Activated CD4-positive, alpha-beta memory T cell treated with anti-CD3 and anti-CD28 coated beads for 36 hours (primary cell): ENCODE measurements around the gene FERMT2. TPM values are rescaled to one million over a fixed set of nuclear protein-coding genes. Genes with fewer than 3 reads are reported as not detected.
"Not testable (repeated sequence)": the region's sequence is repeated elsewhere in the genome, so short reads cannot be mapped to it uniquely, and the experiment has no call there.

Experiments
- CTCF ChIA-PET: fragments of 350-600 bp; sonication (Branson Sonifier 250); formaldehyde crosslinking; loops from one replicate; lab custom pipeline; 2021; ENCODE audit warnings: antibody characterized with exemption, inconsistent platforms; lab: Charles Lee
- POLR2A ChIA-PET: fragments of 350-600 bp; sonication (Branson Sonifier 250); formaldehyde crosslinking; loops from one replicate; lab custom pipeline; 2021; ENCODE audit warnings: antibody characterized with exemption; lab: Charles Lee
- DNase-seq: peaks from one replicate; pipeline ENCODE4 v3.0.0-alpha.2; 2020
- H3K27ac Mint-ChIP-seq: one replicate; pipeline ENCODE4 v1.8.0; 2021; ENCODE audit warnings: mixed read lengths
- H3K27me3 Mint-ChIP-seq: one replicate; pipeline ENCODE4 v1.8.0; 2021; ENCODE audit warnings: mixed read lengths
- H3K36me3 Mint-ChIP-seq: one replicate; pipeline ENCODE4 v1.8.0; 2021; ENCODE audit warnings: mixed read lengths
- H3K4me1 Mint-ChIP-seq: one replicate; pipeline ENCODE4 v1.8.0; 2021; ENCODE audit warnings: low read depth, mixed read lengths
- H3K4me3 Mint-ChIP-seq: one replicate; pipeline ENCODE4 v1.8.0; 2021; ENCODE audit warnings: mild to moderate bottlenecking, mixed read lengths
- H3K9me3 Mint-ChIP-seq: one replicate; pipeline ENCODE4 v1.8.0; 2021; ENCODE audit warnings: mixed read lengths
- intact Hi-C: fragments of 100-400 bp; cut with micrococcal nuclease; formaldehyde crosslinking; loops from one replicate; pipeline ENCODE4 v1.15.1; 2023
- total RNA-seq, 2 experiments: library from RNA; stranded (reverse); gene quantifications; one replicate each; pipeline ENCODE4 v1.2.3, GENCODE V29; 2021

The FERMT2 gene
- total RNA-seq, 2 experiments from 2014 or later: 3.8 to 5.3 TPM

DNA sequence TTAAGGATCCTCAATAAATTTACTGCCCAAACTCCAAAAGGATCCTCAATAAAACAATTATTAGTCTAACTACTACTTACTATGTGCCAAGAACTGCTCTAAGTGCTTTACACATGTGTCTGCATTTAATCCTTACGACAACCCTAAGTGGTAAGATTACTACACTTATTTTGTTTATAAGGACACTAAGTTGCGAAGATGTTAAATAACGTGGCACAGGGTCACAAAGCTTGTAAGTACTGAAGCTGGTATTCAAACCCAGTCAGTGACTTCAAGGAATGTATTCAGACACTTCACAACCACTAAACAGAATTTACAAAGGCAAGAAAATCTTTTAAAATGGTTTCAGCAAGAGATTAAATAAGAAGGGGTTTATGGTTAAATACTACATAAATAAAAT is 13.0 kb downstream of the FERMT2 start:
- Mint-ChIP-seq H3K4me3 (no peak overlapping the region), H3K9me3 (no peaks in the 10 kb centered on the region), H3K4me1 (no peaks in the 10 kb centered on the region), H3K27me3 (no peaks in the 10 kb centered on the region), H3K36me3 (peaks cover 1% of the 10 kb centered on the region), H3K27ac (no peak overlapping the region)
- ChIA-PET CTCF (no interaction called here), POLR2A (interaction anchor here (0.7 kb wide), 1 partner anchor 11 kb away, joined by 3 read pairs; no protein-coding TSS in a partner anchor)
- no peak for DNase-seq
- intact Hi-C loops: no loop called here

DNA sequence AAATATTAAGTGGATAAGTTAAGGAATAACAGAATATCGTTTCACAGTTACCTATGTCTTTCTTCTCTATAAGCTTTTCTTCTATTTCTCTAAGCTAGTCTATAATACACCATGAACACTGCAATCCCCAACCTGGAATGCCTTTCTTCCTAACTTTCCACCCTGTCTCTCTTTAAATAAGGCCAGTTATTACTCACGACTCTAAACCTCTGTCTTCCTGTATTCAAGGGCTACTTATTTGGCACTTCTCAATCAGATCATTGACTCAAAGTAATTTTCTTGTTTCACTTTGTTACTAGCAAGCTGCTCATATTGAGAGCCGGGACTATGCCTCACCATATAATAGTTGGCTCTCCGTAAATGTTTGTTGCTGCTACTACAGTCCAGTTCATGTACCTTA is 13.5 kb downstream of the FERMT2 start:
- Mint-ChIP-seq H3K36me3 (peaks cover 1% of the 10 kb centered on the region), H3K9me3 (no peaks in the 10 kb centered on the region), H3K4me1 (no peaks in the 10 kb centered on the region), H3K4me3 (no peak overlapping the region), H3K27me3 (no peaks in the 10 kb centered on the region), H3K27ac (no peak overlapping the region)
- CTCF ChIA-PET: no interaction called here
- DNase-seq: no peak
- intact Hi-C loops: no loop called here
- POLR2A ChIA-PET: no interaction called here

DNA sequence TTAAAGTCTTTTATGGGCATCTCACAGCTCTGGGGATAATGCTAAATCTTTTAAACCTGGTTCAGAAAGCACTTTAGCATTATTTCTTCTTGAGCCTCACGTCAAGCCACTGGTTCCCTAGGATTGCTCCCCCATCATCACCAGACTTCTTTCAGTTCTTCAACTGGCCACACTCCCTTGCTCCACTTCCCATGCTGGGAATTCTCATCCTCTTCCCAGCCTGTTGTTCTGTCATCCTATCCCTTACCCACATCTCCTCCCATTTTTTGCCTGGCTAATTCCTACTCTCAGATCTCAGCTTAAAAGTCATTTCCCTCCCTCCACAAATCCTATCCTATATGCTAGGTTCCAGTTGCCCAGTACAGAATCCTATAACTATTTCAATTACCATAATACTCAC is 14.4 kb downstream of the FERMT2 start:
- Mint-ChIP-seq H3K9me3 (no peaks in the 10 kb centered on the region), H3K4me3 (no peak overlapping the region), H3K4me1 (no peaks in the 10 kb centered on the region), H3K27ac (no peak overlapping the region), H3K27me3 (no peaks in the 10 kb centered on the region), H3K36me3 (peaks cover 1% of the 10 kb centered on the region)
- ChIA-PET CTCF (no interaction called here), POLR2A (interaction anchor here (1.9 kb wide), 1 partner anchor 12 kb away, joined by 4 read pairs; no protein-coding TSS in a partner anchor)
- DNase-seq: no peak
- intact Hi-C loops: no loop called here

DNA sequence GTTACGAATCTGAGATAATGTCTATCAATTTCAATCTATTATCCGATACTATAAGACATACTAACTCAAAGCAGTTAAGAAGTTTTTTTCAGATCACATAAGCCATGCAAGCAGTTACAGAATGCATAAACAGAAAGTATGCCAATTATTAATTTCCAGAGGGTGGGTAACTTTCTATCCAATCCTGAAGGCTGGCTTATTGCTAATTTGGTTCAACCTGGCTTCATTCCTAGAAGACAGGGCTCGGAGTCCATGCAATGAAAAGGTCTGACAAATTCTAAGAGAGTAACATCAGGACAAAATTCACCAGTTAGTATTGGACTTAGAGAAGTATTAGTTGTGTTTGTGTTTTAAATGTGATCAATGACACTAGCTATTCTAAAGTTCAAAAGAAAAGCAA is 15.0 kb downstream of the FERMT2 start:
- POLR2A ChIA-PET: interaction anchor here (1.9 kb wide), 1 partner anchor 13 kb away, joined by 4 read pairs; no protein-coding TSS in a partner anchor
- intact Hi-C loops: no loop called here
- no peaks in the 10 kb centered on the region for H3K27me3 Mint-ChIP-seq

DNA sequence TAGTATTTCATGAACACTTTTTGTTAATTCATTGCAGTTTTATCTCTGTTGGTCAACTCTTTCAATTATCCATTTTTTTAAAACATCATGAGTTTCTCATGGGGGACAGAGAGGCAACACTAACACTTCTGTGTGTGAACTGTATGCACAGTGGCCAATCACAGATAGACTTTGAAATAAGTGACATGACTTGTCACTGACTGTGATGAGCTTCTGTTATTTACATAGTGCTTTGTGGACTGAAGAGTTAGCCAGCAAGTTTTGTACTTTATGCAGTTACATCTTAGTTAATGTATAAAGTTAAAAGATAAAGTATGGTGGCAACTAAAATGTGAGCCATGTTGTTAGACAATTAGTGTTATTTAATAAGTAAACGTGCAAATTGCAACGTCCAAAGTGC is 16.1 kb downstream of the FERMT2 start:
- H3K4me3 Mint-ChIP-seq: no peak overlapping the region
- intact Hi-C loops: no loop called here
- H3K4me1 Mint-ChIP-seq: no peaks in the 10 kb centered on the region
- H3K27me3 Mint-ChIP-seq: no peaks in the 10 kb centered on the region
- no peaks in the 10 kb centered on the region for H3K9me3 Mint-ChIP-seq
- no peak overlapping the region for H3K27ac Mint-ChIP-seq
- POLR2A ChIA-PET: interaction anchor here (1.9 kb wide), 1 partner anchor 14 kb away, joined by 4 read pairs; no protein-coding TSS in a partner anchor
- peaks cover 1% of the 10 kb centered on the region for H3K36me3 Mint-ChIP-seq
- DNase-seq: no peak
- CTCF ChIA-PET: interaction anchor here (1.4 kb wide), 1 partner anchor 26 kb away, joined by 4 read pairs; no protein-coding TSS in a partner anchor

More for the DNA sequence above, 15.0 kb downstream of the FERMT2 start:
- Mint-ChIP-seq H3K27ac (no peak overlapping the region), H3K9me3 (no peaks in the 10 kb centered on the region), H3K4me3 (no peak overlapping the region), H3K36me3 (peaks cover 1% of the 10 kb centered on the region), H3K4me1 (no peaks in the 10 kb centered on the region)
- CTCF ChIA-PET: interaction anchor here (0.5 kb wide), 1 partner anchor 166 kb away, joined by 3 read pairs; no protein-coding TSS in a partner anchor
- no peak for DNase-seq

DNA sequence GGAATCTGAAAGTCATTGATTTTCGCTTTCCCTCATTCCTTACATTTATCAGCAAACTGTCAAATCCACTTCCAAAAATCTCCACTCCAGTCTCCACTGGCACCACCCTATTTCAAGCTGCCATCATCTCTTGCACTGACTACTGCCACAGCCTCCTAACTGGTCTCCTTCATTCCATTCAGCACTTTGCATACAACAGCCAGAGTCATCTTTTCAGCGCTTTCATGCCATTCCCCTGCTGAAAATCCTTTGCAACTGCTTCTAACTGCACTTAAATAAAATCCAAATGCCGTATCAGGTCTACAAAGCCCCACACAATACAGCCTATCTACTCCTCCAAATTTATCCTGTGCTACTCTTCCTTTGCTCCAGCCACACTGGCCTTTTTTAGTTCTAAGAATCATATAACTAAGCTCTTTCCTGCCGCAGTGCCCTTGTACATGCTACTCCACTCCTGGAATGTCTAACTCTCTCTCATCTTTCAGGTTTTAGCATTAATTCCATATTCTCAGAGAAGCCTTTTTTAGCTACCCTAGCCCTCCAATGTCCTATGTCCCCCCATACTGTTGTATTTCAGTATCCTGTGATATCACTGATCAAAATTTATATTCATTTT is 21.6 kb downstream of the FERMT2 start:
- Mint-ChIP-seq H3K36me3 (no peaks in the 10 kb centered on the region), H3K9me3 (no peaks in the 10 kb centered on the region), H3K27me3 (peaks cover 2% of the 10 kb centered on the region), H3K4me3 (no peak overlapping the region), H3K4me1 (no peaks in the 10 kb centered on the region), H3K27ac (no peak overlapping the region)
- intact Hi-C loops: no loop called here
- ChIA-PET POLR2A (no interaction called here), CTCF (interaction anchor here (0.6 kb wide), 1 partner anchor 9 kb away, joined by 3 read pairs; no protein-coding TSS in a partner anchor)
- DNase-seq: no peak

DNA sequence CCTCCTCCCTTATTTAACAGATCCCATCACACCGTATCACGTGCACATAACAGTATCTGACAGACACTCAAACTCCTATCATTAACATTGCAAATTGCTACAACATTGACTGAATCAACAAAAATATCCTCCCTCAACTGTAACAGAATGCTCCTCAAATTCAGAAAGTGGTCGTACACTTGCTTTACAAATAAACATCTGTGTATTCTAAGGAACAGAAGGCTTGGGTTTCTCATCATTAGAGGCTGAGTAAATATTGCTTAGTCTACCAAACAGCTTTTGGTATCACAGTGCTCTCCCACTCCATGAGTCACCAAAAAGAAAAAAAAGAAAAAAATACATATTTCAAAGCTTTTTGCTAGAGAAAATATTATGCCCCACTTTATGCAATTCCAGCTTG is 23.9 kb downstream of the FERMT2 start:
- H3K36me3 Mint-ChIP-seq: no peaks in the 10 kb centered on the region
- CTCF ChIA-PET: no interaction called here
- H3K4me1 Mint-ChIP-seq: no peaks in the 10 kb centered on the region
- H3K9me3 Mint-ChIP-seq: no peaks in the 10 kb centered on the region
- peaks cover 2% of the 10 kb centered on the region for H3K27me3 Mint-ChIP-seq
- intact Hi-C loops: no loop called here
- DNase-seq: no peak
- POLR2A ChIA-PET: no interaction called here
- H3K4me3 Mint-ChIP-seq: no peak overlapping the region
- no peak overlapping the region for H3K27ac Mint-ChIP-seq

DNA sequence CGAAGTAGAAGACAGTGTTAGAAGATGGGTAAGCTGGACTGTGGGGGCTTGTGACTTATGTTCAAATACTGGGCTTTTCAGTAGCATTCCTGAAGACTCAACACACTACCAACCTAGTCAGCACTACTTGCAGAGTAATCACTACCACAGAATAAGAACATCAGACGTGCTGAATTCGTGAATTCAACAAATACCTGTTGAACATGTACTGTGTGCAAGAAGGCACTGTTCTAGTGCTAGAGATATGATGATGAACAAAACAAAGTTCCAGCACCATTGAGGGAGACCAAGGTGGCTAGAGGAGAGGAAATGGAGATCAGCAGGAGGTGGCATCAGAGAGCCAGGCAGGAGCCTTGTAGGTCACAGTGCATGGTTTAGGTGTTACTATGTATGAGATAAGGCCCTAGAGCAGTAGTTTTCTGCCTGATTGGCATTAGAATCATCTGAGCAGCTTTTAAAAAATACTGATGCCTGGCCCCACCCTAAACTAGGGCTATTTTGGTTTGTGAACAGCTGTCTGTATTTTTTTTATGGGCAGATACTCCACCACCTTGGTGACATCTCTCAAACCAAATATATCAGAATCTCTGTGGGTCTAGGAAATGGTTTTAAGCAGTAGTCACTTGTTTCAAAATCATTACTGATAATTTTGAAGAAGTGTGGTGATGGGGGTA is 26.8 kb downstream of the FERMT2 start:
- intact Hi-C loops: loop anchor here (1.0 kb wide), 1 partner anchor 131 kb away; no protein-coding TSS in a partner anchor
- H3K27me3 Mint-ChIP-seq: peaks cover 2% of the 10 kb centered on the region
- POLR2A ChIA-PET: no interaction called here
- no peak overlapping the region for H3K4me3 Mint-ChIP-seq
- H3K36me3 Mint-ChIP-seq: no peaks in the 10 kb centered on the region
- peaks cover 6% of the 10 kb centered on the region for H3K4me1 Mint-ChIP-seq
- CTCF ChIA-PET: interaction anchor here (1.8 kb wide), 1 partner anchor 130 kb away, joined by 4 read pairs; no protein-coding TSS in a partner anchor
- H3K27ac Mint-ChIP-seq: no peak overlapping the region
- no peaks in the 10 kb centered on the region for H3K9me3 Mint-ChIP-seq
- peak; percentile 15 for DNase-seq

DNA sequence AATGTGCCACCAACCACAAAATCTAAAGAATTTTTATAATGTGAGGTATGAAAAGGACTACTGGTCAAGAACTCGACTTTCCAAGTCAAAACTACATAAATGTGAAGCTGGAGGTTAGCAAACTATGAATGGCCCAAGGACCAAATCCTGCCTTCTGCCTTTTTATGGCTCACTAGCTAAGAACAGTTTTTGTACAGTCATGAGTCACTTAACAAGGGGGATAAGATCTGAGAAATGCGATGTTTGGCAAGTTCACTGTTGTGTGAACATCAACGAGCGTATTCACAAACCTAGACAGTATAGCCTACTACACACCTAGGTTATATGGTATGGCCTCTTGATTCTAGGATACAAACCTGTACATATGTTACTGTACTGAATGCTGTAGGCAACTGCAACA is 28.2 kb downstream of the FERMT2 start:
- Mint-ChIP-seq H3K27me3 (no peaks in the 10 kb centered on the region), H3K4me3 (no peak overlapping the region), H3K27ac (no peak overlapping the region), H3K9me3 (no peaks in the 10 kb centered on the region), H3K36me3 (no peaks in the 10 kb centered on the region), H3K4me1 (peaks cover 20% of the 10 kb centered on the region)
- intact Hi-C loops: loop anchor here (1.0 kb wide), 1 partner anchor 32 kb away; no protein-coding TSS in a partner anchor
- no peak for DNase-seq
- ChIA-PET POLR2A (no interaction called here), CTCF (interaction anchor here (1.2 kb wide), 1 partner anchor 38 kb away, joined by 6 read pairs; no protein-coding TSS in a partner anchor)

DNA sequence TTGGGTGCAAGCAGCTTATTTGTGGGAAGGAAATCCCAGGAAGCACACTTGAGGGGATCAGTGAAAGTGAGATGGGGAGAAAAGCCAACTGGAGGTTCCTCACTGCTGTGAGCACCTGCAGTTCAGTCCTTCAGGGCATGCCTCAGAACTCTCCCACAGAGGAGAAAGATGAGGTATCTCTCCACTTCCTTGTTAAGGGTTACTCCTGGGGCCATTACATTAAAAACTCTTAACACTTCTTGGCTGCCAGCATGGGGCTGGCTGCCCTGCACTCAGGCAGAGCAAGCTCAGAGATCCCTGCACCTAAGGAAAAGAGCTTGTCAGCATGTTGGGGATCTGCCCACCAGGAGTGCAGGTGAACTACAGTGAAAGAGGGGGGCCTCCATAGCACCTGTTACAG is 28.8 kb downstream of the FERMT2 start:
- no peaks in the 10 kb centered on the region for H3K36me3 Mint-ChIP-seq
- H3K4me3 Mint-ChIP-seq: no peak overlapping the region
- peaks cover 24% of the 10 kb centered on the region for H3K4me1 Mint-ChIP-seq
- POLR2A ChIA-PET: no interaction called here
- no peak overlapping the region for H3K27ac Mint-ChIP-seq
- no peaks in the 10 kb centered on the region for H3K9me3 Mint-ChIP-seq
- no peak for DNase-seq
- CTCF ChIA-PET: interaction anchor here (1.2 kb wide), 1 partner anchor 39 kb away, joined by 6 read pairs; no protein-coding TSS in a partner anchor
- H3K27me3 Mint-ChIP-seq: no peaks in the 10 kb centered on the region
- intact Hi-C loops: loop anchor here (1.0 kb wide), 1 partner anchor 32 kb away; no protein-coding TSS in a partner anchor

DNA sequence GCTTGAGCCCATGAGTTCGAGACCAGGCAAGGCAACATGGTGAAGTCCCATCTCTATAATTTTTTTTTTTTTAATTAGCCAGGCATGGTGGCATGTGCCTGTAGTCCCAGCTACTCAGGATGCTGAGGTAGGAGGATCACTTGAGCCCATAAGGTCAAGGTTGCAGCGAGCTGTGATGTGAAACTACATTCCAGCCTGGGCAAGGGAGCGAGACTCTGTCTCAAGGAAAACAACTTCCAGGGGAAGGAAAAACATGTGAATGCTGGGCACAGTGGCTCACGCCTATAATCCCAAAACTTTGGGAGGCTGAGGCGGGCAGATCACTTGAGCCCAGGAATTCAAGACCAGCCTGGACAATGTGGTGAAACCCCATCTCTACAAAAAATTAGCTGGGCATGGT is 30.4 kb downstream of the FERMT2 start:
- CTCF ChIA-PET, DNase-seq, H3K4me3 Mint-ChIP-seq, H3K27ac Mint-ChIP-seq, H3K27me3 Mint-ChIP-seq, H3K9me3 Mint-ChIP-seq, H3K36me3 Mint-ChIP-seq, intact Hi-C loops, POLR2A ChIA-PET: not testable (repeated sequence)
- peaks cover 25% of the 10 kb centered on the region for H3K4me1 Mint-ChIP-seq

DNA sequence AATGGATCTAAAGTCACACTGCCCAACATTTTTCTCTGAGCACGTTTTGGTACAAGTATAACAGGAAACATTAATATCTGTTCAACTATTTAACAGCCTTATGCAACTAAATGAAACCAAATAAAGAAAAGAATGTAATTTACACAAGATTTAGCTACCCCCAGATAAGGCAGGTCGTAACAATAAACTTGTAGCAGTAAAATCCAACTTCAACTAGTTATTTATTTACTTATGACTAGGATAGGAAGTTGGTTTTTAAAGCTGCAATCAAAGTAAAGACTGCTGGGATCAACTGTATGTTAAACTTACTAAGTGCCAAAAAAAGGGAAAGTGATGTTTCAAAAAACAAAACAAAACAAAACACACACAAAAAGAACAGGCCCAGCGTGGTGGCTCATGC is 30.9 kb downstream of the FERMT2 start:
- no peaks in the 10 kb centered on the region for H3K36me3 Mint-ChIP-seq
- H3K4me1 Mint-ChIP-seq: peaks cover 25% of the 10 kb centered on the region
- H3K27ac Mint-ChIP-seq: no peak overlapping the region
- CTCF ChIA-PET: interaction anchor here (0.7 to 2.1 kb wide), 2 partner anchors 9 to 41 kb away, joined by 3 to 10 read pairs; no protein-coding TSS in a partner anchor
- no peaks in the 10 kb centered on the region for H3K27me3 Mint-ChIP-seq
- no peaks in the 10 kb centered on the region for H3K9me3 Mint-ChIP-seq
- DNase-seq: no peak
- POLR2A ChIA-PET: no interaction called here
- intact Hi-C loops: loop anchor here (5.0 kb wide), 1 partner anchor 272 kb away; no protein-coding TSS in a partner anchor
- no peak overlapping the region for H3K4me3 Mint-ChIP-seq
